OCI-LY3 (cell line): ENCODE results near the gene SDK1.

Experiments used
- H2AFZ ChIP-seq: fragments of 200-600, 300-600 bp; shearing (Covaris generic); 2 replicates; pipeline ENCODE4 v1.6.0; 2014; ENCODE audit warnings: antibody characterized with exemption, low read depth, low read length
- H3K27ac ChIP-seq: fragments of 200-600, 300-600 bp; sonication (generic); 2 replicates; pipeline ENCODE4 v1.5.1; 2014; ENCODE audit warnings: mild to moderate bottlenecking, low read length, moderate library complexity, mixed read lengths
- H3K27me3 ChIP-seq: fragments of 200-600, 300-600 bp; sonication (generic); 2 replicates; pipeline ENCODE4 v1.6.1; 2014; ENCODE audit warnings: low read depth, low read length, mixed read lengths
- H3K36me3 ChIP-seq: fragments of 200-600, 300-600 bp; sonication (generic); replicated peaks from 2 replicates; pipeline ENCODE3; 2014; ENCODE audit warnings: low read depth, low read length, mixed read lengths
- H3K4me1 ChIP-seq: fragments of 300-600, 200-600 bp; sonication (generic); 2 replicates; pipeline ENCODE4 v1.6.1; 2014; ENCODE audit warnings: low read length, mixed read lengths
- H3K4me2 ChIP-seq: fragments of 200-600, 300-600 bp; sonication (generic); 2 replicates; pipeline ENCODE4 v1.6.1; 2014; ENCODE audit warnings: low read length, mixed read lengths
- H3K4me3 ChIP-seq: fragments of 300-600, 200-600 bp; sonication (generic); 2 replicates; pipeline ENCODE4 v1.5.1; 2014; ENCODE audit warnings: antibody characterized with exemption, mild to moderate bottlenecking, low read length, moderate library complexity
- H3K79me2 ChIP-seq: fragments of 300-600, 200-600 bp; shearing (Covaris generic); 2 replicates; pipeline ENCODE4 v1.6.1; 2014; ENCODE audit warnings: mild to moderate bottlenecking, low read length, mixed read lengths
- H3K9ac ChIP-seq: fragments of 300-600, 200-600 bp; shearing (Covaris generic); 2 replicates; pipeline ENCODE4 v1.6.0; 2014; ENCODE audit warnings: mild to moderate bottlenecking, low read length, moderate library complexity
- H3K9me3 ChIP-seq: fragments of 200-600, 300-600 bp; shearing (Covaris generic); 2 replicates; pipeline ENCODE4 v1.6.1; 2014; ENCODE audit warnings: low read length, mixed read lengths; ENCODE audit not compliant: insufficient read depth
- H4K20me1 ChIP-seq: fragments of 200-600, 300-600 bp; sonication (generic); 2 replicates; pipeline ENCODE4 v1.6.1; 2016; ENCODE audit warnings: low read length, mixed read lengths; ENCODE audit not compliant: insufficient read depth
- EZH2phosphoT487 ChIP-seq: fragments of 200-600 bp; shearing (Covaris generic); IDR thresholded peaks from 2 replicates; pipeline ENCODE4 v1.6.1; 2018; ENCODE audit warnings: antibody characterized with exemption, mixed run types, low read depth
- TF ChIP-seq, protein P1 (sequence below): fragments of 200-600, 300-600 bp; sonication (generic); IDR thresholded peaks from 2 replicates; pipeline ENCODE4 v1.5.1; 2014; ENCODE audit warnings: antibody characterized with exemption, low read length, low read depth

SDK1 gene

GRCh38 chr7:3757059-3757458 is 456.0 kb downstream of the SDK1 start:
- Histone ChIP-seq H3K27me3 (no peaks in the 10 kb centered on the region), H3K4me1 (no peaks in the 10 kb centered on the region), H3K4me3 (no peak overlapping the region), H3K4me2 (no peak overlapping the region), H4K20me1 (no peaks in the 10 kb centered on the region), H3K9me3 (no peaks in the 10 kb centered on the region), H2AFZ (no peak overlapping the region), H3K9ac (no peak overlapping the region), H3K79me2 (no peaks in the 10 kb centered on the region), H3K36me3 (no peaks in the 10 kb centered on the region), H3K27ac (no peak overlapping the region)
- TF ChIP-seq EZH2phosphoT487: no peak
- TF ChIP-seq, protein P1, sequence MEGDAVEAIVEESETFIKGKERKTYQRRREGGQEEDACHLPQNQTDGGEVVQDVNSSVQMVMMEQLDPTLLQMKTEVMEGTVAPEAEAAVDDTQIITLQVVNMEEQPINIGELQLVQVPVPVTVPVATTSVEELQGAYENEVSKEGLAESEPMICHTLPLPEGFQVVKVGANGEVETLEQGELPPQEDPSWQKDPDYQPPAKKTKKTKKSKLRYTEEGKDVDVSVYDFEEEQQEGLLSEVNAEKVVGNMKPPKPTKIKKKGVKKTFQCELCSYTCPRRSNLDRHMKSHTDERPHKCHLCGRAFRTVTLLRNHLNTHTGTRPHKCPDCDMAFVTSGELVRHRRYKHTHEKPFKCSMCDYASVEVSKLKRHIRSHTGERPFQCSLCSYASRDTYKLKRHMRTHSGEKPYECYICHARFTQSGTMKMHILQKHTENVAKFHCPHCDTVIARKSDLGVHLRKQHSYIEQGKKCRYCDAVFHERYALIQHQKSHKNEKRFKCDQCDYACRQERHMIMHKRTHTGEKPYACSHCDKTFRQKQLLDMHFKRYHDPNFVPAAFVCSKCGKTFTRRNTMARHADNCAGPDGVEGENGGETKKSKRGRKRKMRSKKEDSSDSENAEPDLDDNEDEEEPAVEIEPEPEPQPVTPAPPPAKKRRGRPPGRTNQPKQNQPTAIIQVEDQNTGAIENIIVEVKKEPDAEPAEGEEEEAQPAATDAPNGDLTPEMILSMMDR: no peak

DNA sequence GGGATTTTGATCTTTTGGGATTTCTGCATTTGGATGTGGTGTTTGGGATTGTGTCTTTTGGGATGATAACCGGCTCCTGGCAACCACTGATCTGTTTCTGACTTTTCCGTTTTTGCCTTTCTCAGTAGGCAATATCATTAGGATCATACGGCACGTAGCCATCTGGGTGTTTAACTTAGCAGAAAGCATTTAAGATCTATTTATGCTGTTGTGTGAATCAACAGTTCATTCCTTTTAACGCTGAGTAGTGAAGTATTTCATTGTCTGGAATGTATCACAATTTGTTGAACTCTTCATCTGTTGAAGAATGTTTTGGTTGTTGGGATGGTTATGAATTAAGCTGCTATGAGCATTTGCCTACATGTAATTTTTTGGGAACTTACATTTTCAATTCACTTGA is 459.6 kb downstream of the SDK1 start:
- H2AFZ ChIP-seq: no peak overlapping the region
- no peak overlapping the region for H3K9ac ChIP-seq
- no peaks in the 10 kb centered on the region for H3K79me2 ChIP-seq
- no peak overlapping the region for H3K4me2 ChIP-seq
- H3K4me3 ChIP-seq: no peak overlapping the region
- H4K20me1 ChIP-seq: no peaks in the 10 kb centered on the region
- no peak overlapping the region for H3K27ac ChIP-seq
- H3K4me1 ChIP-seq: no peaks in the 10 kb centered on the region
- TF ChIP-seq EZH2phosphoT487: no peak
- TF ChIP-seq, protein P1: no peak
- no peaks in the 10 kb centered on the region for H3K9me3 ChIP-seq
- H3K36me3 ChIP-seq: no peaks in the 10 kb centered on the region
- H3K27me3 ChIP-seq: no peaks in the 10 kb centered on the region

- TF ChIP-seq, protein P1: no peak
- TF ChIP-seq EZH2phosphoT487: no peak
- no peak overlapping the region for H3K4me2 ChIP-seq
These were observed 461.2 kb downstream of the SDK1 start for GRCh38 chr7:3762146-3762831.

DNA sequence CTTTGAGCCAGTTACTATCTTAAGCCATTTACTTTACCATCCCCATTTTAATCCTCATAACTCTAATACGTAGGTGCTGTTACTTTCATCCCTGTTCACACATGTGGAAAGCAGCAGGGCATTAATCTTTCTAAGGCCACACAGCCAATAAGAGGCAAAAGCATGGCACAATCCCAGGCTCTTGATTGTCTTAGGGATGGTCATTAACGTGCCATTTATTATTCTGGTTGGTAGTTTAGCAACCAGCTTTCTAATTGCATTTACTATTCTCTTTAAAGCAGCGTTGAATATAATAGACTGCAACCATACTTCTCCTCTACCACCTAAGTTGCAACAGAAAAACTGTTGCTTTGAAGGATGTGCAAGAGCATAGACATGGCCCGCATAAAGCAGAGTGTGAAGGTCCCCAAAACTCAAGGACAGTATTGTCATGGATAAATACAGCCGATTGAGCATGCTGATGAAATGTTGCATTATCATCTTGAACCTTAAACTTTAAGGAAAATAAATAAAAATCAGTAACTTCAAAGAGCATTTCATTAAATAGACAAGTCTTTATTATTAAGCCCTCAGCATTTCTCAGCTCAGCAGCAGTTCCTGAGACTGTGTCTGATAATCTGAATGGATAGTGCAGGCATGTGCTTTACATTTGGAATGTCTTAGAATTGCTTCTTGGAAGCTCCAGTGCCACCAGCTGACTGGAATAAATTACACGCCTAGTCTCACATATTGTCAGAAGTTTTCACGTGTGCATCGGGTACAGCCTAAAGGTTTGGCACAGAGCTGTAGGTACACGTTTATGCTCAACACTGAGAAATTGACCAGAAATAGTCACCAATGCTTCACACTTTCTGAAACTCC is 467.1 kb downstream of the SDK1 start:
- H3K27me3 ChIP-seq: no peaks in the 10 kb centered on the region
- no peak overlapping the region for H3K4me2 ChIP-seq
- no peak overlapping the region for H3K9ac ChIP-seq
- H2AFZ ChIP-seq: no peak overlapping the region
- H3K4me3 ChIP-seq: no peak overlapping the region
- TF ChIP-seq, protein P1: no peak
- no peak for TF ChIP-seq EZH2phosphoT487
- no peaks in the 10 kb centered on the region for H4K20me1 ChIP-seq
- H3K4me1 ChIP-seq: no peaks in the 10 kb centered on the region
- H3K79me2 ChIP-seq: no peaks in the 10 kb centered on the region
- H3K9me3 ChIP-seq: no peaks in the 10 kb centered on the region
- H3K36me3 ChIP-seq: no peaks in the 10 kb centered on the region
- no peak overlapping the region for H3K27ac ChIP-seq

More at GRCh38 chr7:3762146-3762831, 461.2 kb downstream of the SDK1 start:
- H3K4me1 ChIP-seq: no peaks in the 10 kb centered on the region
- no peaks in the 10 kb centered on the region for H4K20me1 ChIP-seq
- no peak overlapping the region for H3K27ac ChIP-seq
- no peak overlapping the region for H3K4me3 ChIP-seq
- H3K79me2 ChIP-seq: no peaks in the 10 kb centered on the region
- H3K36me3 ChIP-seq: no peaks in the 10 kb centered on the region
- H3K9me3 ChIP-seq: no peaks in the 10 kb centered on the region
- H2AFZ ChIP-seq: no peak overlapping the region
- no peak overlapping the region for H3K9ac ChIP-seq
- H3K27me3 ChIP-seq: no peaks in the 10 kb centered on the region
